AG04450 (cell line): ENCODE results near the gene CKS2. TPM values are rescaled to one million over a fixed set of nuclear protein-coding genes. Genes with fewer than 3 reads are reported as not detected.

Source experiments
- CTCF ChIA-PET: fragments of 300-600, 350-600 bp; formaldehyde crosslinking; extraction: SDS; loops from one replicate; lab custom pipeline; 2022; ENCODE audit warnings: antibody characterized with exemption, inconsistent platforms; lab: Charles Lee
- POLR2A ChIA-PET: fragments of 350-600 bp; formaldehyde crosslinking; extraction: SDS; loops from one replicate; lab custom pipeline; 2021; ENCODE audit warnings: antibody characterized with exemption, inconsistent platforms; lab: Yijun Ruan, JAX
- DNase-seq: peaks from one replicate; pipeline ENCODE4 v3.0.0-alpha.2; 2011; ENCODE audit warnings: low read depth, low spot score
- H3K27ac ChIP-seq: one replicate; pipeline ENCODE4 v1.5.1; 2012; ENCODE audit warnings: low read depth, low read length, control low read depth
- H3K27me3 ChIP-seq: one replicate; pipeline ENCODE4 v1.6.0; 2012; ENCODE audit warnings: low read length; ENCODE audit not compliant: control insufficient read depth, insufficient read depth
- H3K4me3 ChIP-seq: 2 replicates; pipeline ENCODE4 v1.5.1; 2011; ENCODE audit warnings: mild to moderate bottlenecking, low read depth, low read length, control low read depth
- H3K9me3 ChIP-seq: 2 replicates; pipeline ENCODE4 v1.5.1; 2012; ENCODE audit warnings: low read length; ENCODE audit not compliant: control insufficient read depth, insufficient read depth
- CTCF ChIP-seq: IDR thresholded peaks from 2 replicates; pipeline ENCODE4 v1.5.1; 2011; ENCODE audit warnings: low read depth, low read length, control low read depth, inconsistent platforms
- polyA plus RNA-seq: library from polyadenylated mRNA; depleted of rRNA; stranded (reverse); fragments of >200 nt; gene quantifications from 2 replicates; pipeline ENCODE4 v1.2.3, GENCODE V29; 2011

CKS2 gene
- polyA plus RNA-seq, 1 experiment, result 137 TPM

DNA sequence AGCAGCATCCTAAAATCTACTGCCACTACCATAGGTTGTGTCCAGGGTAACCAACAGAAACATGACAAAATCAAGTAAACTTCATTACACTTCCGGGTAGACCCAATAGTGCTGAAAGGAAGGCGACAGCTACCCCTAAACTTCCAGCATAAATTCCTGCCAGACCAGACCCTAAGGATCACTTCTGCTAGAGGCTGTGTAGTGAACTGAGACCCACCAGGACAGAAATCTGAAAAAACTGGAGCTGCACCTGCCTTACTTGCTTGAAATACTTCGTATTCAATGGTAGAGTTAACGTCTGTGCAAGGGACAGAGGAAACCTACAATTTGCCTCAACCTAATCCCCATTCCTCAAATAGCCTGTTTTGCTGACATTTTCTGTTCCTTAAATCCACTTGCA lies 6.3 kb downstream of the CKS2 start:
- CTCF ChIA-PET, result interaction anchor here (2.2 kb wide), 1 partner anchor 232 kb away, joined by 21 read pairs; no protein-coding TSS in a partner anchor
- Histone ChIP-seq H3K9me3 (no peaks in the 10 kb centered on the region), H3K27ac (no peak overlapping the region), H3K27me3 (no peaks in the 10 kb centered on the region), H3K4me3 (no peak overlapping the region)
- POLR2A ChIA-PET, result no interaction called here
- no peak for TF ChIP-seq CTCF
- DNase-seq, result no peak

DNA sequence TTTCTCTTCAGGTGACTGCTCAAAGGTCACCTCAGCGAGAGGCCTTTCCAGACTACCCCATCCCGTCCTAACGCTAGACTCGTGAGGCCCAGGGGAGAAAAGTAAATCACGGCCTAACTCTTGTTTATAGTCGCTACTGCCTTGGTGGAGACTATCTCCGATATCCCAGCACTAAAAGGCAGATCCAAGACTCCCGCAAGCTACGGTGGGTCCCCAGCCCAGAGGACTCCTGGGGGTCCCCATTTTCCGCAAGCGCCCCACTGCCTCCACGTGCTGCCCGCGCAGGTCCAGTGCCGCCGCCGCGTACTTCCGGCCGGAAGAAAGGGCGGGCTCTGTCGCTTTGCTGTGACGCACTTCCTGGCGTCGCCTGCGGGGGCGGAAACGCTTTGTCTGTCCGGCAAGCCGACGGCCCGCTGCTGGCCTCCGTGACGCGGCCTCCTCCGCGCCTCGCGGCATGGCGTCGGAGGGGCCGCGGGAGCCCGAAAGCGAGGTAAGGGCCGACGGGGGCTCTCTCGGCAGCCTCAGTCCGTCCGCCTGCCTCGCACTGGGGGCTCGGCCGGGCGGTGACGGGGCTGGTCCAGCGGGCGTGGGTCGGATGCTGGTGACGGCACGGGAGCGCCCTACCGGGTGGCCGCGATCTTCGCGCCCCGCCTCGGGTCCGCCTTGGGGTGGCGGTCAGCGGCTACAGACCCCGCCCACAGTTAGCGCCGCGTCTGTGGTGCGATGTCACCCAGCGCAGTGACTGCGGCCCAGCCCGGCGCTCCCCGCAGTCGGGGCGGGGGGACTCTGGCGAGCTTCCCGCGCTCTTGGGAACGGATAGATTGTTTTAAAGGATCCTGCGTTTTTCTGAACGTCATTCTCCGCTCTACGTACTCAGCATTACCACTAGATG lies 7.4 kb downstream of the CKS2 start, which contains the start of gene SECISBP2:
TSS of gene SECISBP2 (plus strand) at position 378 of the 892 bp plus-strand sequence. CDS start at position 455, 77 bp downstream.
- peak within 1 kb of the TSS; percentile 71 for H3K4me3 ChIP-seq
- H3K9me3 ChIP-seq, result no peaks in the 10 kb centered on the region
- ChIA-PET POLR2A (interaction anchor here (0.6 to 1.0 kb wide), 3 partner anchors 8 to 231 kb away, joined by 3 to 7 read pairs (median 3); partner anchors contain the start of gene CKS2), CTCF (interaction anchor here (0.6 to 2.2 kb wide), 18 partner anchors 9 to 257 kb away, joined by 3 to 21 read pairs (median 3); no protein-coding TSS in a partner anchor)
- peak; percentile 93 for DNase-seq
- no peaks in the 10 kb centered on the region for H3K27me3 ChIP-seq
- peak; percentile 82 for TF ChIP-seq CTCF
- H3K27ac ChIP-seq, result peak within 1 kb of the TSS; percentile 97

- ChIA-PET POLR2A (interaction anchor here (0.6 to 1.0 kb wide), 3 partner anchors 9 to 230 kb away, joined by 3 to 7 read pairs (median 3); partner anchors contain the start of gene CKS2), CTCF (interaction anchor here (0.6 to 10.0 kb wide), 15 partner anchors 10 to 257 kb away, joined by 3 to 68 read pairs (median 3); no protein-coding TSS in a partner anchor)
- H3K27ac ChIP-seq, result peak overlapping the region; percentile 97
- no peaks in the 10 kb centered on the region for H3K9me3 ChIP-seq
- peak overlapping the region; percentile 71 for H3K4me3 ChIP-seq
- H3K27me3 ChIP-seq, result no peaks in the 10 kb centered on the region
- no peak for TF ChIP-seq CTCF
- no peak for DNase-seq
Observed at GRCh38 chr9:89319015-89319905, 8.3 kb downstream of the CKS2 start.

- CTCF ChIA-PET, result interaction anchor here (10.0 kb wide), 1 partner anchor 226 kb away, joined by 68 read pairs; no protein-coding TSS in a partner anchor
- H3K27me3 ChIP-seq, result no peaks in the 10 kb centered on the region
- H3K27ac ChIP-seq, result no peak overlapping the region
- no peak overlapping the region for H3K4me3 ChIP-seq
- TF ChIP-seq CTCF, result no peak
- no peaks in the 10 kb centered on the region for H3K9me3 ChIP-seq
- POLR2A ChIA-PET, result no interaction called here
- no peak for DNase-seq
Observed at GRCh38 chr9:89323390-89323789, 12.4 kb downstream of the CKS2 start.
